GM19043 (cell line): ENCODE measurements around the gene HOXB7.

Experiments used
- ATAC-seq: cut with Tn5 transposase; IDR thresholded peaks from one replicate; pipeline ENCODE4 v1.9.1; 2021; ENCODE audit warnings: low read depth; ENCODE audit not compliant: unreplicated experiment

The HOXB7 gene

DNA sequence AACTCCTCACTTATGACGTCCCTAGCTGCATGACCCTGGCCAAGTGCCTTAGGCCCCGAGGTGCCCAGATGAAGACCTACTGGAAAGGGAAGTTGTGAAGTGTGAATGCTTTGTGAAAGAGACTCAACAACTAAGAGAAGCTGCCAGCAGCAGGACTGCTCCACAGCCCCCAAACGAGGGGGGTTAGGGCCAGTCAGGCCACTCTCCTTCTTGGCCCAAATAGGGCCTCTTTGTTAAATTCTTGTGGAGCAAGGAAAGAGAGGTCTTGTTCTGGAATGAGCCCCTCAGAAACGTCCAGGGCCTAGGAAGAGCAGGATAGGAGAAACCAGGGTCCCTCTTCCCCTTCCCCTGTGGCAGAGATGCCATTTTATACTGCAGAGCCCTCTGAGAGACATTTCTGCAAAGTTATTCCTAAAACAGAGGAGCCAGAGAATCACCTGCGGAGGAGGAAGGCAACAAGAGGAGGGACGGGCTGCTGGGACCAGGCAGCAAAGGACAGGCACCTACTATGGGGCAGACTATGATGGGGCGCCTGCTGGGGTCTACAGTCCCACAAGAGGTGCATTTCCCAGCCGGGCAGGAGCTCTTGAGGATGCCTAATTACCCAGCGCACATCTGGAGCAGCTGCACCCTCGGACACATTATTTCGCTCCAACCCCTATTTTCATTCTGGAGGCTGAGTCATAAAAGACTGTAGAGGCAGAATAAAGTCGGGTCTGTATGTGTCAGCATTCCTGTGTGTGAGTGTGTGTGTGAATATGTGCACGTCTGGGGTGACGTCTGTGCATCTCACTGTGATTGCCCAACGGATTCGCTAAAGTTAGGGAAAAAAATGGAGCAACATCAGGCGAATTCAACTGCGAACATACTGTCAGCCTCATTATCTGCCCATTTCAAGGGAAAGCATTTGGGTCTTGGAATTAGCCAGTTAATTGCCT, 26.8 kb upstream of the HOXB7 start:
- ATAC-seq = no peak

DNA sequence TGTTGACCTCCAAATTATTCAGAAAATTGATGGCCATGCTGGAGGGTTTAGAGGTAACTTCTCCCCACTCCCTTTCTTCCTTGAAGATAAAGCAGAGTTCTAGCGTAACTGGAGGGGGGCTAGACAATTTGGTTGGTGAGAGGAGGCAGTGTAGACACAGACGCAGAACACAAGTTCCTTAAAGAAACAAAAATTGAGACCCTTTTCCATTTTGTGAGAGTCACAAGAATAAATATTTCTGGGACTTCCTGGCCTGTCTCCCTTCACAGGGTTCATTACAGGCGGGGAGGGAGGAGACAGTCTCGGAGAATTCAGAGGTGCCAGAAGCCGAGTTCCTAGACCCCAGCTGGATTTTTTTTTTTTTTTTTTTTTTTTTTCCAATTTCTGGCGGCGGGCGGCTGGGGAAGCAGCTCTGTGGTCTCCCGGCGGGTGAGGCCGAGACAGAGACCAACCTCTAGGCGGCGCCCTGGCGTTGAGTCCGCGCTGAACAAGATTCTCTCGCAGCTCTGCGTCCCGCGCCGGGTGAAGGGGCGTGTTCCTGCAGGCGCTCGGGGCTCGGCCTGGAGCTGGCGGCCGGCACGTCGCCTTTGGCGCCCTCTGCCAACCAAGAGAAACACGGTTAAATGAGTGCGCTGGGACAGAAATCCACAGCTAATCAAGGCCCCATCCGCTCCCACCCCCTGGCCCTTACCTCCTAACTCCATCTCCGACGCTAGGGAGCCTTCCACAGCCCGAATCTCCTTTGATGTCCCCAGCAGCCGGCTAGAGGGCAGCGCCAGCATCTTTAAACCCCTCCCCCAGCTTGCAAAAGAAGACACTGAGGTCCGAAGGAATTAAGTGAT, 25.6 kb upstream of the HOXB7 start:
- no peak for ATAC-seq

DNA sequence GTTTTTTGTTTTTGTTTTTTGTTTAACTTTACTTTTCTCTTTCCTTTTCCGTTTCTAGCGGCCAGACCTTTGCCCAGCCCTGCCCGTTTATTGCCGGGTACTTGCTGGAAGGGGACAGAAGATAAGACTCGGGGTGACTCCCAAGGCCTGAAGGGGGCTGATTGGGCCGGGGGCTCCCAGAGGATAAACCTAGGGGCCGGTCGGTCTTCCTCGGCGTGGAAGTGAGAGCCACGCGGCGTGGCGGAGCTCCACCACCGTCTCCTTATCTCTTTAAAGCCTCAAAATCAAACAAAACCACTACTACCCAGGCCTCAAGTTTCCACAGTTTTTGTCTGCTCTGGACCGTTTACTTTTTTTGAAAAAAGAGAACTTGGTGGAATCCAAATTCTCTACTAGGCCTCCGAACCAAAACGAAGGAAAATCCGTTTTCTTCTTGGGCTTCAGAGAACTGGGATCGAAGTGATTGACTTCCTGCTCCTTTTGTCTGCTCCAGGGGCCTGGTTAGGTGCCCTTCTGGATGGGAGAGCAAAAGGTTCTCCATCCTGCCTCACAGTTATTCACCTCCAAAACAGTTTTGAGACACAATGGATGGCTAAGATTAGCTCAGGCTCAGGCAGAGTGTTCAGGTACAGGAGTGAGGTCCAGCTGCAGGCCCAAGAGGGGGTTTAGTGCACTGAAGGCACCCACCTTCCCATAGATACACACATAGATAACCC, 23.8 kb upstream of the HOXB7 start:
- ATAC-seq = no peak

DNA sequence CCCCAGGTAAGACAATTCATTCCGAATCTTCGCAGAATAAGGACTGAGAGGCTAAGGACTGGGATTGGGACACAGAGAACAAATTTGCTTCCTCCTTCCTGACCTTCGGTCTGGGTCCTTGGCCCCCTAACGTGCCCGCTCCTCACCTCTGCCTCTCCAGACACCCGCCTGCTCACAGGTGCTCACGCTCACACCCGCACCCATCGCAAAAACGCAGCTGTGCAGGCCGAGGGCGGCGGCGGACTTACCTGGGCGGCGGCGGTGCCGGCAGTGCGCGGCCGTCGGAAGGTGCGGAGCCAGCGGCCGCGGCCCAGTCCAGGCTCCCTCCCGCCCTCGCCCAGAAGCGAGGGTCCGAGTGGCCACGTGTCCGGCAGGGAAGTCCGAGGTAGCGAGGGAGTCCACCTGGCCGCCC, 22.5 kb upstream of the HOXB7 start:
- no peak for ATAC-seq

DNA sequence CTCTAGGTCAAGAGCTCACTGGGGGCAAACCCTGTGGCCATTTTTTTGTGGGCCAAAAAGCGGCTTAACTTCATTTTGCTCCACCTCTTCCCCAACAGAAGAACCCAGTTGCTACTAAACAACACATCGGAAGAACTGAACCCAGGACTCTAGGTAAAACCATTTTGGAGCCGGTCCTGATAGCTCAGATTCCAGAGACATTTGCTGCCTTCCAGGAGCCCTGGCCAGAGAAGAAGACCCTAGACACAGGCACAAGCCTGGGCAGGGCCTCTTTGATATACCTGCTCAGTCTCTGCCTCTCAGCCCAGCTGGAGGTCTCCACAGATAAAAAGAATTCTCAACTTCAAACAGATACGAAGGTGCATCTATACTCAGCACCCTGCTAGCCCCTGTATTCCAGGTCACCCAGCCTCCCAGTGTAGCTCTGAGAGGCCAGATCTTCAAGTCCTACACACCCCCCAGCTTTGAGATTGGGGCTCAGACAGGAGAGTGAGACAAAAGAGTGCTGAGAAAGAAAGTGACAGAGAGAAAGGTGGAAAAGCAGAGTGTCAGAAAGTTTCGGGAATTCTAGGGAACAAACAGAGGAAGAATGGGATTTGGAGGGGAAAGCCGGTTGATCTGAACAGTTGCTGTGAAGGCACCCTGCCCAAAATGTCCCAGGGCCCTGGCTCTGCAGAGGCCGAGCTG, 21.9 kb upstream of the HOXB7 start:
- no peak for ATAC-seq

DNA sequence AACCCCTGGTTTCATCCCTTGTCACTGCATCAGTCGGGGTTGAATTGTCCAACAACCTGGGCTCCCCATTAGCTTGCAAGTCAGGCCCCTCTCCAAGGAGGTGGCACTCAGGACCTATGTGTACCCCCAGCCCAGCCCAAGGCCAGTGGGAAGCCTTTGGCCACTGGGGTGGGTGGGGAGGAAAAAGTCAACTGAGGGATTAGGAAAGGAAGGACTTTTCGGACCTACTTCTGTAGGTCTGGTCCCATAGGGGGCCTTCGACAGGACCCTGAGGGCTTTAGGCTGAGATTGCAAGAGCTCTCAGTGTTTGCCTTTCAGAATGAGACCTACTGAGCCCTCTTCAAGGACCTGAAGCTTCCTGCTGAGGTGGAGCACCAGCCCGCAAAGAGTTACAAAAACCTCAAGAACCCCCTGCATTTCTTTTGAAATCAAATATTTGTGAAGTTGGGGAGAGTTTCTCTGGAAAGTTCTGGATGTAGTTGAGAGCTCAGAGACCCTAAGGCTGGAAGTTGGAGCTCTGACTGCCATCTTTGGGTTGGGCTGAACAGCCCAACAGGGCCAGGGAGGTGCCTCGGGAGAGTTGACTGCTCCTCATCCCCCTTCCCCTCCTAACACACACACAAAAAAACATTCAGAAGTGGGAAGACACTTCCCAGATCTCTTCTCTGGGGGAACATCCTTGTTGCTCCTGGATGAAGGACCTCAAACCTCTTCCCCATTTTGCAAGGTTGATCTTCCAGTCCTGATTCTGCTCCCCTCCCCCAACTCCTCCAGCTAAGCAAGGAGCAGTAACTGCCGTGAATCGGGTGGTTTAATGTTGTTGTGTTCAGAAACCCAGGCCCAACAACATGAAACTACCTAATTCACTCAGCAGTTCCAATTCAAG, 21.1 kb upstream of the HOXB7 start:
- ATAC-seq = no peak

DNA sequence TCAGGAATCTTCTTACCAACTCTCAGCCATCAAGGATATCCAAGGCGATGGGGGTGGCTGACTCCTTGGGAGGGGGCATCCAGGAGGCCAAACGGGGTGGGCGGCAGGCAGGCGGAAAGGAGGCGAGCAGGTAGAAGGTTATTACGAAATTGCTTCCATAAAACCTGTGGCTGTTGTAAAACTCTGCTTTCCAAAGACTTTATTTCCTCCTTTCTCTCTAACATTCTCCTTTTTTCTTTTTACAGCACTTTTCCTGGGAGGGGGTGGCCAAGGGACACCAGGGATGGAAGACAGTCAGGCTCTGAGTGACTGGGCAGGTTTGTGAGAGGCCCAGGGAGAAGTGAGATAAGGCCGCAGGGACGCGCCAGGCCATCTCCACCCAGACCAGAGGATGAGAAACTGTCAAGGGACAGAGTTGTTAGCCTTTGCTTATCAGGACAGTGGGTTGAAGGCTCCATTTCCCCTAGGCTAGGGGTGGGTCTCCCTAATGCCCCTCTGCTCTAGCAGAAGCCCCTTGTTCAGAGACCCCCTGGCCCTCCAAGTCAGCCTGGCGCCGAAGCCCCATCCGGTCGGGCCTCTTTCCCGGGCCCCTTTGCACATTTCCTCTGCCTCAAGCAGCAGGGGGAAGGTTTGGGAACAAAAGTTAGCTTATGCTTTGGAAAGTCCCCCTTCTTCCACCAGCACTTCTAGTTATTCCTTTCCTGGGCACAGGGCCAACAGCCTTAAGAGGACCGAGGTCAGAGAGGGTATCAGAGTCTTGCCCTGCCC, 20.3 kb upstream of the HOXB7 start:
- no peak for ATAC-seq

DNA sequence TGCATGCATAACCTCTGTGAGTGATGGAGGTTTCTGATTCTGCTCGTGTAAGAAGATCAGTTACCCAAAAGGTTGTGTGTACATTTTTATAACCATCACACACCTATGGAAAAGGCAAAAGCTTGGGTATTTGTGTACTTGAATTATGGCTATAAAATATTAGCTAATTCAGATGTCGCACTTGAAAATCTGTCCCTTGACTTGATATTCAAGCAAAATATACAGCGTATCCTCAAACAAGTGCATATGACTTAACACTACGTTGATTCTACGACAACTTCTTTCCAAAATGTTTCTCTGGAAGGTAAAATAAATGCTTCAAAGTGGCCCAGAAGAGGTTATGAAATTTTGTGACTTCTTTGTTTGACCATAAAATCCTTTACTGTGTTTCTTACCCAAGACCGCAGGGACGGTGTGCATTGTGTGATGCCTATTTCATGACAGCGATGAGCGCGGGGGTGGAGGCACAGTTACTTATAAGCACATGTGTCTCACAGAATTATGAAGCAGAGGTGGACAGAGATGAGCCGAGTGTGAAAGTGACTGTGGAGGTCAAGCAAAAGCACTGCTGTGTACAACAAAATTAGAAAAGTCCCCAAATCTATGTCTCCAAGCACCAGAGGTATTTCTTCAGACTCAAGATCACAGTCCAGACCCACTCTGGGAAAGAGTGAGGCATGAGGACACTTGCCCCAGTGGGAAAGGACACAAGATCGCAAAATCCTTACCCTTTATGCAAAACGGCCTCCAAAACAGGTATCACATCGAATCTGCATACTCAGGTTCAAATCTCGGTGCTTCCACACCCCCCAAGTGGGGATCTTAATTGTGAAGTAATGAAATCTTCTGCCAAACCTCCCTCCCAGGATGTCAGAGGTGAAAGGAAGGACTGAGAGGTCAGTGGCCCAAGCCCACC, 19.4 kb upstream of the HOXB7 start:
- ATAC-seq = no peak

DNA sequence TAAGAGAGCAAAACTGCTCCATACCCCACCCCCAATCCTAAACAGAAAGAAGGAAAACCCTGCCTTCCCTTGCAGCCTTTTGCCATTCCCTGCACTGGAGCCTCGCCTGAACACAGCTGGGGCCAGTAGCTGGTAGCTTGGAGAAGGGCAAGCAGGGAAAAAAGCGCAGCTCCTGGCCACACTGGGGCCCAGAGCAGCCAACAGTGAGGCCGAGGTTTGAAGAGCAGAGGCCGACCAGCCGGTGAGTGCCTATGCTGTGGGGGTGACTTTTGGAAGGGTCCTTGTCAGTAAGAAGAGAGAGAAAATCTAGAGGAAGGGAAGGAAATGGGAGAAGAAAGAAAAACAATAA, 18.6 kb upstream of the HOXB7 start:
- no peak for ATAC-seq

DNA sequence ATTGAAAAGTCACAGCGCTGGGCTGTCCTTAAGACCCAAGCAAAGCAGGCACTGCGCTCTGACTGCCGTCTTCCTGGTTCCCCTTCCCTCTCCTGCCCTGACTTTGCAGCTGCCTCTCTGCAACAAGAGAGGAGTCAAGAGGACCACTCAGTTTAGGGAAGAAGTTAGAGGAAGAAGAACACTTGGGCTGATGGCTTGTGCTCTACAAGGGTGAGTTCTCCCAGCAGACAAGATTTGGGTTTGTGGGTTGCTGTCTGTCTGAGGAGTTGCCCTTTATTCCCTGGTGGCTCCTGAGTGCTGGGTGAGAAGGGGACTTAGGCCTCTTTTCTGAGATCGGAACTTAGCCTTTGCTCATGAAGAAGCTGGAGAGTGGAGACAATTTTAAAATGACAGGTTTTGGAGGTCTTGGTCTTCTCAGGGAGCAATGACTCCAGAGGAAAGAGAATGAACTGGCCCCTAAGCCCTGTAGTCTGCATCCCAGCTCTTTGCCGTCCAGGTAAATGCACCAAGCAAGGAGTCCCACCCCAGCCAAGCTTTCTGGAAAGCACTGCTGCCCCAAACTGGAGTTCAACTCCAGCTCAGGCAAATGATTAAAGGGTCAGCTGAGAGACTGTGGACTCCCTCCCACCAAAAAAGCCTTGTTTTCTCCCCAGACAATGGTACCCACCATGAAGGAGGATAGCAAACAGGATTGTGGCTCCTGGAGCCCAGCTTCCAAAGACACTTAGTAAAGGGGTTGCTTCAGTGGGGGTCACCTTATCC, 18.0 kb upstream of the HOXB7 start:
- no peak for ATAC-seq

DNA sequence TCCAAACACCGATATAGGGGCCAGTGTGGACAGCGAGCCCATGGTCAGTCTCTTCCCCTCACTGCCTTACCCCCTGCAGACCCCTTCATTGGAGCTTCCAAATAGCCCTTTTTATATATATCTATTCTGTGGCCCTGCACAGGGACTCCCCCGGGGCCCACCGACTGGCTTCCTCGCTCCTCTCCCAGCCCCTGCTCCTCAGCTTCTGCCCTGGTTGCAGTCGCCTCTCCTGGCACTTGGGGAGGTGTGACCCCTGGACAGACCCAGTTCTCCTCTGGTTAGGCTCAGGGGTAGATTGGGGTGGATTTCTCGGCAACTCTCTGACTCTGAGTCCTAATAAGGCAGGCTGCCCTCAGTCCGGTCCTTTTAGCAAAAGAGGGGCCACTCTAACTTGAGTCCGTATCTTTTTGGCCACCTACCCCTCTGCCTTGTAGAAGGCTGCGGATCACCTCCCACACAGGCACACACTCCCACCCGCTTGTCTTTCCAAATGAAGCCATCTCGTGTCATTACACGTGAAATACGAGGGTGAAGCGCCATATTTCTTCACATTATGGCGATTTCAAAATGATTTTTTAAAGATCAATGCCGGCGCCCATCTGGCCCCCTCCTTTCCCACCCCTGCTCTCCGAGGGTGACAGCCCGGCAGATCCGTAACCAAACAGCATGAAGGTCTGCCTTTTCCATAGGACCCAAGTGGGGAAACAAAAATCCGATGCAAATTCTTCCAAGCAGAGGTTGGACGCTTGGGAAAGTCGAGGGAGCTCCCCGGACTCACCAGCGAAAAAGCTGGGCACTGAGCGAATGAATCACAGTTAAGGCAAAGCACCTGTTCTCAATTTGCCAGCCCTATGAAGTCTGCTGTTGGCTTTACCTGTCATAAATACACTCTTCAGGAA, 17.1 kb upstream of the HOXB7 start:
- no peak for ATAC-seq

DNA sequence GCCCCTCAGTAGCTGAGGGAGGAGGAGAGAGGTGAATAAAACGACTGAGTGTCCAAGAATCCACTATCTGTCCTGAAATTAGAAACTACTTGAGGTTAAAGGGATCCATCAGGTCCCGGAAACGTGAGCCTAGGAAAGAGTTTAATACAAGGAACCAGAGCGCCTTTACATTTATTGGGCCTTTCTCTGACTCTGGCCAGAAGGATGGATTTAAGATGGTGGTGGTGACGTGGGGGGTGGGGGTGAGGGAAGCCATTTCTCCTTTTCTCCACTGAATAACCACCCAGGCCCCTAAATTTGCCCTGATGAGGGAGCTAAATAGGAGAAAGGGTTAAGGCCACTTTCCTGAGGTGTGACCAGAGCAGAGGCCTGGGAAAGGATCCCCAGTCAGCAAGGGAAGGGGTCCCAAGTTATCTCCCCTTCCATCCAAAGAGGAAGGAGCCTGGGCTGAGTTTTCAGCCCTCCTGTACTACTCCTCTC, 16.3 kb upstream of the HOXB7 start:
- no peak for ATAC-seq

DNA sequence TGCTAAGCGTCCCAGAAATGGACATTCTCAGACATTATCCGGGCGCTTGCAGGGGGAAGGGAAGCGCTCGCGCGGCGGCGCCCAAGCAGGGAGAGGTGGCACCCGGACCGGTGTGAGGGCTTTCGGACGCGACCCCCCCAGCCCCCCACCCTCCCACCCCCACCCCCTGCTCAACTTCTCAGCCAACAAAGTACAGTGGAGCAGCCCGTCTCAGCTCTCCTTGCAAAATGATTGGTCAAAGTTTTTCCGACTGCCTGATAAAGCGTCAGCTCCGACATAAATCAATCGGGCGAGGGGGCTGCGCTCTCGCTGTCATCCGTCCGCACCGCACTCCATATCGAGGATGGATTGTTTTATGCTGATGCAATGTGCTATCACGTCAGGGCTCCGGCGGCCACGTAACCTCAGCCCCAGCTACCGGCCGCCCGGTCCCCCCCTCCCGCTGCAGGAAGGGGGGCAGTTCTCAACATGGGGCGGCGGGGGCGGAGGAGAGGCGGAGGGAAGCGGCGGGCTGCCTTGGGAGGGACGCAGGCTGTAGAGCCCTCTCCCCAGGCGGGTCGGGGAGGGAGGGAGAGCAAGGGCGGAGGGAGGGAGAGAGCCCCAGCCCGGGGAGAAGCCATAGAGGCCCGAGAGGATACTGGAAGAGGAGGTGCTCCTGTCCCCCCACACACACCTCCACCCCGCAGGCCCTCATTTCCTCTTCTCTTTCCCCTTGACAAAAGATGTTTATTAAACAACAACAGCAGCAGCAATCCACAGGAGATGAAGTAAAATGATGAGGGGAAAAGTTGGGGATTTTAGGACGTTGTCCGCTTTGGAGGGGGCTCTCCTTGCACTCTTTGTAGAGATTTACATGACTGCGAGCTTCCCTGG, 15.7 kb upstream of the HOXB7 start, which contains the start of gene HOXB9:
Gene HOXB9 (minus strand): TSS at position 114 of the 873 bp plus-strand sequence. CDS start 89 bp downstream, at position 25.
- ATAC-seq = no peak

DNA sequence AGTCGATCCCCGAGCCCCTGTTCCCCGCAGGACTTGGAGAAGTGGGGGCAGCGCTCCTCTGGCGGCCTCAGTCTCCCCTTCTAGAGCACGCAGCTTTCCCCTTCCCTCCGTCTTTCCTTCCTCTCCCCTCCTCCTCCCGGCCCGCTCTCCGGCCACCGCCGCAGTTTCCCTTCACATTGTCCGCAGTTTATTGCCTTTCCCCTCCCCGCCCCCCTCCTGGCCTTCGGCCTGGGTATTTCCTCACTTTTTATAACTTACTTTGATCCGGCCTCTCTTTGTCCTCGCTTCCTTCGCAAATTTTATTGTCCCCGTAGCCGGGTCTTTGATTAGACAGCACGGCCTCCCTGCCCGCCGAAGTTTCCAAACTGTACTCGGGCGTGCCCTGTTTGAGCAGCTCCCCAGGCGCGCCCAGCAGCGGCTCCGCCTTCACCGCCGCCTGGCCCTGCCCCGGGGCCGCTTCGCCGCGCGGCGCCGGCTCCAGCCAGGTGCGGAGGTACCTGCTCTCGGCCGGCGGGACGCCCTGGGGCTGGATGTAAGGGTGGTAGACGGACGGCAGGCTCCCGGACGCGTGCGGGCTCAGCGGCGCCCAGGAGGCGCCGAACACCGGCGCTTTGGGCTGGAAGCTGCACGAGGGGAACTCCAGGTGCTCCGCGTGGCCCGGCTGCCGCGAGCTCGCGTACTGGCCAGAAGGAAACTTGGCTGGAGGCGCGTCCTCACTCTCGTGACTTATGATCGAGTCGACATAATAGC, 14.9 kb upstream of the HOXB7 start:
- no peak for ATAC-seq
